Measurements from ENCODE around the gene PRRT2.
A peak's percentile ranks its signal among the peaks of the same experiment; 100 is the strongest.

The PRRT2 gene

GRCh38 chr16:29820271-29820701 lies 8.3 kb downstream of the PRRT2 start, which contains the start of gene MVP:
TSS of gene MVP (plus strand) at chr16:29820462. CDS start at chr16:29830550, 10,088 bp downstream.
- Histone ChIP-seq H3K9ac (ENCODE audit: low read depth, low read length, poor library complexity, severe bottlenecking) (peak within 1 kb of the TSS; percentile 63), H2AFZ (ENCODE audit: low read length) (no peak within 1 kb of the TSS), H3K9me3 (ENCODE audit: insufficient read depth, low read depth, low read length) (no peaks in the 10 kb centered on the region), H3K9me2 (replicated peaks; ENCODE audit: low read depth, low read length) (no peaks in the 10 kb centered on the region), H4K20me1 (ENCODE audit: insufficient read depth, low read length, poor library complexity, severe bottlenecking) (peaks cover 15% of the 10 kb centered on the region), H3F3A (ENCODE audit: low read depth) (no peaks in the 10 kb centered on the region), H3K27me3 (ENCODE audit: insufficient read depth, low read length, poor library complexity, severe bottlenecking) (no peaks in the 10 kb centered on the region), H3K4me3 (ENCODE audit: low read length, poor library complexity, severe bottlenecking) (peak within 1 kb of the TSS; percentile 73), H3K4me2 (ENCODE audit: low read depth, low read length, poor library complexity, severe bottlenecking) (peak within 1 kb of the TSS; percentile 78), H3K79me2 (ENCODE audit: insufficient read depth, low read length) (peaks cover 28% of the 10 kb centered on the region), H3K36me3 (ENCODE audit: insufficient read depth, low read length) (no peaks in the 10 kb centered on the region; the same call in 1 of the 2 replicates), H3K4me1 (ENCODE audit: insufficient read depth, low read length, poor library complexity, severe bottlenecking) (peaks cover 33% of the 10 kb centered on the region)
- TF ChIP-seq CTCF (conservative IDR thresholded peaks at IDR 0.05; ENCODE audit: low read length) = no peak
- TF ChIP-seq EZH2phosphoT487 (IDR thresholded peaks at IDR 0.05; ENCODE audit: borderline replicate concordance) = no peak

GRCh38 chr16:29820730-29821642 lies 9.0 kb downstream of the PRRT2 start:
- H3K36me3 ChIP-seq (ENCODE audit: insufficient read depth, low read length) = no peaks in the 10 kb centered on the region; the same call in 1 of the 2 replicates
- peaks cover 32% of the 10 kb centered on the region for H3K4me1 ChIP-seq (ENCODE audit: insufficient read depth, low read length, poor library complexity, severe bottlenecking)
- H3K9me3 ChIP-seq (ENCODE audit: insufficient read depth, low read depth, low read length) = no peaks in the 10 kb centered on the region
- peaks cover 28% of the 10 kb centered on the region for H3K79me2 ChIP-seq (ENCODE audit: insufficient read depth, low read length)
- no peaks in the 10 kb centered on the region for H3F3A ChIP-seq (ENCODE audit: low read depth)
- peak overlapping the region; percentile 63 for H3K9ac ChIP-seq (ENCODE audit: low read depth, low read length, poor library complexity, severe bottlenecking)
- H3K27me3 ChIP-seq (ENCODE audit: insufficient read depth, low read length, poor library complexity, severe bottlenecking) = no peaks in the 10 kb centered on the region
- peak overlapping the region; percentile 78 for H3K4me2 ChIP-seq (ENCODE audit: low read depth, low read length, poor library complexity, severe bottlenecking)
- H3K4me3 ChIP-seq (ENCODE audit: low read length, poor library complexity, severe bottlenecking) = peak overlapping the region; percentile 73
- peaks cover 15% of the 10 kb centered on the region for H4K20me1 ChIP-seq (ENCODE audit: insufficient read depth, low read length, poor library complexity, severe bottlenecking)
- H2AFZ ChIP-seq (ENCODE audit: low read length) = no peak overlapping the region
- H3K9me2 ChIP-seq (replicated peaks; ENCODE audit: low read depth, low read length) = no peaks in the 10 kb centered on the region
- TF ChIP-seq EZH2phosphoT487 (IDR thresholded peaks at IDR 0.05; ENCODE audit: borderline replicate concordance) = no peak
- TF ChIP-seq CTCF (conservative IDR thresholded peaks at IDR 0.05; ENCODE audit: low read length) = no peak

GRCh38 chr16:29821643-29822115 lies 9.7 kb downstream of the PRRT2 start:
- peak overlapping the region; percentile 78 for H3K4me2 ChIP-seq (ENCODE audit: low read depth, low read length, poor library complexity, severe bottlenecking)
- H3F3A ChIP-seq (ENCODE audit: low read depth) = no peaks in the 10 kb centered on the region
- H3K36me3 ChIP-seq (ENCODE audit: insufficient read depth, low read length) = no peaks in the 10 kb centered on the region; the same call in 1 of the 2 replicates
- H3K27me3 ChIP-seq (ENCODE audit: insufficient read depth, low read length, poor library complexity, severe bottlenecking) = no peaks in the 10 kb centered on the region
- H3K9me2 ChIP-seq (replicated peaks; ENCODE audit: low read depth, low read length) = no peaks in the 10 kb centered on the region
- H3K79me2 ChIP-seq (ENCODE audit: insufficient read depth, low read length) = peaks cover 28% of the 10 kb centered on the region
- no peak overlapping the region for H3K9ac ChIP-seq (ENCODE audit: low read depth, low read length, poor library complexity, severe bottlenecking)
- TF ChIP-seq CTCF (conservative IDR thresholded peaks at IDR 0.05; ENCODE audit: low read length) (no peak), EZH2phosphoT487 (IDR thresholded peaks at IDR 0.05; ENCODE audit: borderline replicate concordance) (no peak)
- H4K20me1 ChIP-seq (ENCODE audit: insufficient read depth, low read length, poor library complexity, severe bottlenecking) = peaks cover 15% of the 10 kb centered on the region
- peaks cover 32% of the 10 kb centered on the region for H3K4me1 ChIP-seq (ENCODE audit: insufficient read depth, low read length, poor library complexity, severe bottlenecking)
- no peaks in the 10 kb centered on the region for H3K9me3 ChIP-seq (ENCODE audit: insufficient read depth, low read depth, low read length)
- H2AFZ ChIP-seq (ENCODE audit: low read length) = no peak overlapping the region
- no peak overlapping the region for H3K4me3 ChIP-seq (ENCODE audit: low read length, poor library complexity, severe bottlenecking)
